GM23248 (cell line): ENCODE measurements around the gene RAD51B.

Source experiments
- EZH2 ChIP-seq: fragments of 200-600 bp; sonication (generic); IDR thresholded peaks from 2 replicates; pipeline ENCODE4 v1.6.1; 2018; ENCODE audit warnings: antibody characterized with exemption, mild to moderate bottlenecking; ENCODE audit not compliant: insufficient read depth, poor library complexity, severe bottlenecking
- EZH2phosphoT487 ChIP-seq: fragments of 200-600 bp; sonication (generic); IDR thresholded peaks from 2 replicates; pipeline ENCODE4 v1.6.1; 2018; ENCODE audit warnings: antibody characterized with exemption, moderate library complexity, mild to moderate bottlenecking, low read depth; ENCODE audit not compliant: insufficient read depth

- no peak for TF ChIP-seq EZH2
- TF ChIP-seq EZH2phosphoT487 = no peak
Measured at GRCh38 chr14:68493152-68493911, 673.8 kb downstream of the RAD51B start.
